ENCODE measurements around the gene BTAF1. TPM values are rescaled to one million over a fixed set of nuclear protein-coding genes. Genes with fewer than 3 reads are reported as not detected.

Gene BTAF1
- total RNA-seq, 1 donor from 2014 or later = 29.2 TPM

DNA sequence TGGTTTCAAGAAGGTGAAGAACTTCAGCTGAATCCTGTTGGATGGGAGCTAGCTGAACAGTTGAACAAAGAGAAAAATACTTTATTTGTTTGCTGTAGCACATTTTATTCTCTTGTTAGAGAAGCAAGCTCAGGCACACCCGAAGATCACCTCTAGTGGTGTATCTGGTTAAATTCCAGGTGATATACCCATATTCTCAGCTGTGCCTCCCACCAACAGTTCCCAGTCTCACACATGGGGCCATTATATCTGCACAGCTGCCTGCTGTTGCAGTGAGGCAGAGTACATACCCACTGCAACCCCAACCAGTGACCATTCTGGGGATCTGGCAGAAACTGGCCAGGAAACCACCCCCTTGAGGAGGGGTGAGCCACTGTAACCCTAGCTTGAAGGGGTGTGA is 9.2 kb downstream of the BTAF1 start:
- H3K4me1 Mint-ChIP-seq (ENCODE audit: low read depth, unreplicated experiment) = peaks cover 8% of the 10 kb centered on the region
- H3K36me3 ChIP-seq (ENCODE audit: insufficient read depth, low read length) = peaks cover 16% of the 10 kb centered on the region
- peaks cover 86% of the 10 kb centered on the region for H4K20me1 ChIP-seq (ENCODE audit: insufficient read depth, low read length)

DNA sequence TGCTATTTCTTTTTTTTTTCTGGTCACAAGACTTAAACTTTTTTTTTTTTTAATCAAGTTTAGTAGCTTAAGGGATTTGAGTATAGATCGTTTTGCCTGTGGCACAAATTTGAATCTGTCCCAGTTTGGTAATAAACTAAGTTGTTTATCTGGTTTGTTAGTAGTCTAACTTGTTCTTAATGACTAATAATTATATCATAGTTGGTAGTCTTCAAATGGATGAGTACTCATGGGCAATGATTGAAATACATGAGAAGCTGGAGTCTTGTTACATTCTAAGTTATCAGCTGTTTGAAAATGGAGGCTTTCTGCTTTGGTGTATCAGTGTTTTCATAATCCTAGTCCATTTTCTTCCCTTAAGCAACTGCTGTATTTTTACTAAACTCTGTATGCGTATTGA is 12.3 kb downstream of the BTAF1 start:
- Mint-ChIP-seq H3K9me3 (ENCODE audit: unreplicated experiment) (no peaks in the 10 kb centered on the region), H3K4me1 (ENCODE audit: low read depth, unreplicated experiment) (peaks cover 3% of the 10 kb centered on the region), H3K36me3 (ENCODE audit: low read depth, unreplicated experiment) (peaks cover 9% of the 10 kb centered on the region), H3K27ac (ENCODE audit: unreplicated experiment) (no peak overlapping the region), H3K4me3 (ENCODE audit: unreplicated experiment) (no peak overlapping the region), H3K27me3 (ENCODE audit: low read depth, unreplicated experiment) (no peaks in the 10 kb centered on the region)
- DNase-seq (ENCODE audit: low read depth) = no peak
- Histone ChIP-seq H3K9ac (ENCODE audit: low read length) (no peak overlapping the region), H3K27ac (ENCODE audit: low read depth, low read length) (no peak overlapping the region), H3K4me2 (ENCODE audit: low read length) (no peak overlapping the region), H3K79me2 (ENCODE audit: insufficient read depth, low read length) (peaks cover 97% of the 10 kb centered on the region), H3K27me3 (ENCODE audit: insufficient read depth, low read length) (no peaks in the 10 kb centered on the region), H3K4me3 (ENCODE audit: insufficient read depth, low read depth, low read length) (no peak overlapping the region), H3K4me1 (ENCODE audit: insufficient read depth, low read length) (no peaks in the 10 kb centered on the region), H3K9me3 (ENCODE audit: insufficient read depth, low read depth, low read length) (no peaks in the 10 kb centered on the region), H3K36me3 (ENCODE audit: insufficient read depth, low read length) (peaks cover 16% of the 10 kb centered on the region), H4K20me1 (ENCODE audit: insufficient read depth, low read length) (peaks cover 81% of the 10 kb centered on the region), H2AFZ (ENCODE audit: low read depth, low read length) (no peak overlapping the region)
- TF ChIP-seq EZH2 (IDR thresholded peaks at IDR 0.05; ENCODE audit: insufficient read depth, low read length) = no peak
- TF ChIP-seq, protein P1, sequence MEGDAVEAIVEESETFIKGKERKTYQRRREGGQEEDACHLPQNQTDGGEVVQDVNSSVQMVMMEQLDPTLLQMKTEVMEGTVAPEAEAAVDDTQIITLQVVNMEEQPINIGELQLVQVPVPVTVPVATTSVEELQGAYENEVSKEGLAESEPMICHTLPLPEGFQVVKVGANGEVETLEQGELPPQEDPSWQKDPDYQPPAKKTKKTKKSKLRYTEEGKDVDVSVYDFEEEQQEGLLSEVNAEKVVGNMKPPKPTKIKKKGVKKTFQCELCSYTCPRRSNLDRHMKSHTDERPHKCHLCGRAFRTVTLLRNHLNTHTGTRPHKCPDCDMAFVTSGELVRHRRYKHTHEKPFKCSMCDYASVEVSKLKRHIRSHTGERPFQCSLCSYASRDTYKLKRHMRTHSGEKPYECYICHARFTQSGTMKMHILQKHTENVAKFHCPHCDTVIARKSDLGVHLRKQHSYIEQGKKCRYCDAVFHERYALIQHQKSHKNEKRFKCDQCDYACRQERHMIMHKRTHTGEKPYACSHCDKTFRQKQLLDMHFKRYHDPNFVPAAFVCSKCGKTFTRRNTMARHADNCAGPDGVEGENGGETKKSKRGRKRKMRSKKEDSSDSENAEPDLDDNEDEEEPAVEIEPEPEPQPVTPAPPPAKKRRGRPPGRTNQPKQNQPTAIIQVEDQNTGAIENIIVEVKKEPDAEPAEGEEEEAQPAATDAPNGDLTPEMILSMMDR (IDR thresholded peaks at IDR 0.05; ENCODE audit: insufficient read depth, low read depth, low read length) = no peak
- FAIRE-seq = no peak

More for the DNA sequence above, 9.2 kb downstream of the BTAF1 start:
- H3K4me3 Mint-ChIP-seq (ENCODE audit: unreplicated experiment) = no peak overlapping the region
- H3K36me3 Mint-ChIP-seq (ENCODE audit: low read depth, unreplicated experiment) = peaks cover 9% of the 10 kb centered on the region
- DNase-seq (ENCODE audit: low read depth) (no peak), FAIRE-seq (no peak)
- TF ChIP-seq, protein P1 (IDR thresholded peaks at IDR 0.05; ENCODE audit: insufficient read depth, low read depth, low read length) = no peak
- no peak for TF ChIP-seq EZH2 (IDR thresholded peaks at IDR 0.05; ENCODE audit: insufficient read depth, low read length)
- H3K9me3 Mint-ChIP-seq (ENCODE audit: unreplicated experiment) = no peaks in the 10 kb centered on the region
- no peak overlapping the region for H2AFZ ChIP-seq (ENCODE audit: low read depth, low read length)
- H3K27me3 Mint-ChIP-seq (ENCODE audit: low read depth, unreplicated experiment) = no peaks in the 10 kb centered on the region
- H3K27ac ChIP-seq (ENCODE audit: low read depth, low read length) = no peak overlapping the region
- H3K4me3 ChIP-seq (ENCODE audit: insufficient read depth, low read depth, low read length) = no peak overlapping the region
- no peaks in the 10 kb centered on the region for H3K9me3 ChIP-seq (ENCODE audit: insufficient read depth, low read depth, low read length)
- no peaks in the 10 kb centered on the region for H3K4me1 ChIP-seq (ENCODE audit: insufficient read depth, low read length)
- no peak overlapping the region for H3K4me2 ChIP-seq (ENCODE audit: low read length)
- H3K9ac ChIP-seq (ENCODE audit: low read length) = no peak overlapping the region
- peaks cover 97% of the 10 kb centered on the region for H3K79me2 ChIP-seq (ENCODE audit: insufficient read depth, low read length)
- no peak overlapping the region for H3K27ac Mint-ChIP-seq (ENCODE audit: unreplicated experiment)
- no peaks in the 10 kb centered on the region for H3K27me3 ChIP-seq (ENCODE audit: insufficient read depth, low read length)

DNA sequence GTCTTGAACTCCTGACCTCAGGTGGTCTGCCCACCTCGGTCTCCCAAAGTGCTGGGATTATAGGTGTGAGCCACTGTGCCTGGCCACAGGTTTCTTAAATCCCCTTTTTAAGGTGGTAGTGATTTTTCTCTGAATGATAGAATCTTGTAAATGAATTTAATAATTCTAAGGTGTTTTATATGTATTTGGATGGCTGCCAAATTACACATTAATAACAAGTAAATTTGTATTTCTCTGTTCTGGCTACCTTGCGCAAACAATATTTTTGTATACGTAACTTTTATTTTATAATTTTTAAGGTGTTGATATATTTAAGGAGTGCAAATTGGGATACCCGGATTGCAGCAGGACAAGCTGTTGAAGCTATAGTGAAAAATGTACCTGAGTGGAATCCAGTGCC is 16.1 kb downstream of the BTAF1 start:
- FAIRE-seq = no peak
- Mint-ChIP-seq H3K9me3 (ENCODE audit: unreplicated experiment) (no peaks in the 10 kb centered on the region), H3K27ac (ENCODE audit: unreplicated experiment) (no peak overlapping the region), H3K4me1 (ENCODE audit: low read depth, unreplicated experiment) (peaks cover 6% of the 10 kb centered on the region), H3K36me3 (ENCODE audit: low read depth, unreplicated experiment) (peaks cover 10% of the 10 kb centered on the region), H3K27me3 (ENCODE audit: low read depth, unreplicated experiment) (no peaks in the 10 kb centered on the region), H3K4me3 (ENCODE audit: unreplicated experiment) (no peak overlapping the region)
- no peak overlapping the region for H3K4me2 ChIP-seq (ENCODE audit: low read length)
- no peak overlapping the region for H2AFZ ChIP-seq (ENCODE audit: low read depth, low read length)
- H3K4me3 ChIP-seq (ENCODE audit: insufficient read depth, low read depth, low read length) = no peak overlapping the region
- peaks cover 72% of the 10 kb centered on the region for H3K79me2 ChIP-seq (ENCODE audit: insufficient read depth, low read length)
- peaks cover 54% of the 10 kb centered on the region for H4K20me1 ChIP-seq (ENCODE audit: insufficient read depth, low read length)
- no peaks in the 10 kb centered on the region for H3K27me3 ChIP-seq (ENCODE audit: insufficient read depth, low read length)
- H3K9me3 ChIP-seq (ENCODE audit: insufficient read depth, low read depth, low read length) = no peaks in the 10 kb centered on the region
- no peak for TF ChIP-seq EZH2 (IDR thresholded peaks at IDR 0.05; ENCODE audit: insufficient read depth, low read length)
- TF ChIP-seq, protein P1 (IDR thresholded peaks at IDR 0.05; ENCODE audit: insufficient read depth, low read depth, low read length) = no peak
- DNase-seq (ENCODE audit: low read depth) = no peak
- peaks cover 18% of the 10 kb centered on the region for H3K36me3 ChIP-seq (ENCODE audit: insufficient read depth, low read length)
- H3K27ac ChIP-seq (ENCODE audit: low read depth, low read length) = no peak overlapping the region
- H3K9ac ChIP-seq (ENCODE audit: low read length) = no peak overlapping the region
- H3K4me1 ChIP-seq (ENCODE audit: insufficient read depth, low read length) = no peaks in the 10 kb centered on the region

Data from astrocyte (in vitro differentiated cells and primary cell).